ENCODE data around the gene DBN1. TPM values are rescaled to one million over a fixed set of nuclear protein-coding genes. Genes with fewer than 3 reads are reported as not detected.
"Not testable (repeated sequence)": the region's sequence is repeated elsewhere in the genome, so short reads cannot be mapped to it uniquely, and the experiment has no call there.

Gene DBN1
- total RNA-seq, 1 experiment from 2014 or later: 343 TPM

DNA sequence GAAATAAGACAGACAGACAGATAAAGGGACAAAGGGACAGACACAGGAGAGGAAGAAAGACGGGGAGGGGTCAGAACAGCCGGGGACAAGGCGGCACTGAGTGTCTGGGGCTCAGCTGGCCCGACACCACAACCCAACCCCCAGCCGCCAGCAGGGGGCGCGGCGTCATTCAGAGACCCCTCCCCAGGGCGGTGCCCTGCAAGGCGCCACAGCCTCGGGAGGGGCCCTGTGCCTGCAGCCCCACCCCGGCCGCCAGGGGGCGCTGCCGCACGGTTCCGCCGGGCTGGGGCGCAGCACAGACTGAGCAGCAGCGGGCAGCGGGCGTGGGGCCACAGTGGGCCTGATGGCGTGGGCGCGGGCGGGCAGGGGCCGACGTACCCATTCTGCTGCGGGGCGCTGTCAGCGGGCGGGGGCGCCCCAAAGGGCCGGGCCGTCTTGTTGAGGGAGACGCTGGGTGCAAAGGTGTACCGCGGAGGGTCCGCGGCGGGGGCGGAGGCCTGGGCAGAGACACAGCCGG is 18.1 kb upstream of the DBN1 start:
- no peak for DNase-seq (ENCODE audit: low spot score)

DNA sequence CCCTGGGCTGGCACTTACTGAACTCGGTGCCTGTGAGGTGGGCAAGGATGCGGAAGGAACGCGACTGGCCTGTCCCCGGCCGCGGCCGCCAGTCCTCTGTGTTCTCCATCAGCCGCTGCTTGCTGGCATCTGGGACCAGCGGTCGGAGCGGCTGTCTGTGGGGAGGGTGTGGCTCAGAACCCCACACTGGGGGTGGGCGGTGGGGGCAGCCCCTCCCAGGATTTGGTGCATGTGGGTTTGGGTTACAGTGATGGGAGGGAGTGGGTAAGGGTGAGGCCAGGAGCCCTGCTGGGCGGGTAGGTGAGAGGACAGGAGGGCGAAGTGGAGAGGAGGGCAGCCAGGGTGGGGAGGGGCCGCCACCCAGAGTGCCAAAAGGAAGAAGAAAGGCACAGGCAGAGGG is 17.6 kb upstream of the DBN1 start:
- no peak for DNase-seq (ENCODE audit: low spot score)

DNA sequence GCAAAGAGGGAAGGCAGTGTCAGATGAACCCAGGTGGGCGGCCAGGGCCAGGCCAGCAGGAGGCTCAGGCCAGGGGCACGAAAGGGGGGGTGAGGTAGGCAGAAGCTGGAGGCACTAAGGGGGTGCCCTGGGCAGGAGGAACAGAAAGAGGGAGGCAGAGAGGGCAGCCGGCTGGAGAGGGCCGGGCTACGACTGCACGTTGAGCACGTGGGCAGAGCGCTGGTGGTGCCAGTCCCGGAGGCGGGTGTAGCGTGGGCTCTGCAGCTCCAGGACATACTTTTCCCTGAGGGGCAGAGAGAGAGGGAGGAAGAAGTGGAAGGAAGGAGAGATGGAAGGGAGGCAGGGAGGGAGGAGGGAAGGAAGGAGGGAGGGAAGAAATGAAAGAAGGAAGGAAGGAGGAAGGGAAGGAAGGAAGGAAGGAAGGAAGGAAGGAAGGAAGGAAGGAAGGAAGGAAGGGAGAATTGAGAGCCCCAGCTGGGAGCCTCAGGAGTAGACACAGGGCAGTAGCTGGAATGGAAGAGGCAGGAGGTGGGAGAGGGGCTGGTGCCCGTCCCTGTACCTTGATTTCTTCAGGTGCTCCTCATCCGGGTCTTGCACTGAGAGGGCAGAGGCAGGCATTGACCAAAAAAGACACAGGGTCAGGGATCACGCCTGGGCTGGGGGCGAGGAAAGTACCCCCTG is 17.0 kb upstream of the DBN1 start:
- no peak for DNase-seq (ENCODE audit: low spot score)

DNA sequence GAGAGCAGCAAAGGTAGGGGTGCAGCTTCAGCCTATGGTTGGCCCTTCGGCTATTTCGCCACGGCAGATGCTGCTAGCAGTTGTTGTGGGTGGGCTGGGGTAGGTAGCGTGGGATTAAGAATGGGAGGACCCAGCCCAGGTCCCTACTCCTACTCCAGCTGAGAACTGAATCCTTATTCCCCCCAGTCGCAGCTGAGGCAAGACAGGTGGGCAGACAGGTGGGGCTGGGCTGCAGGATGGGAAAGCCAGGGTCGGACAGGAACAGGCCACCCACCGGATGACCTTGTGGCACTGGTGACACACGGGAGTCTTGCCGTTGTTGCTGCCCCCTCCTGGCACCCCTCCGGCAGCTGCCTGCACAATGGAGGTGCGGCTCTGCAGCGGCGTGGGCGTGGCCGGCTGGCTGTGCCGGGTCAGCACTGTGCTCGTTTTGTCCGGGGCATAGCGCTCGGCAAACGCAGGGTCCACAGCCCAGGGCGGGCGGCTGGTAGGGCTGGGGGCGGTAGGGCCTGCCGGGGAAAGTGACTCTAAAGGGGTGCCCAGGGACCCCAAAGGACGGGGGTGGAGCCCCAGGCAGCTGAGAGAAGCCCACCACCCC is 15.8 kb upstream of the DBN1 start:
- DNase-seq (ENCODE audit: low spot score): no peak

DNA sequence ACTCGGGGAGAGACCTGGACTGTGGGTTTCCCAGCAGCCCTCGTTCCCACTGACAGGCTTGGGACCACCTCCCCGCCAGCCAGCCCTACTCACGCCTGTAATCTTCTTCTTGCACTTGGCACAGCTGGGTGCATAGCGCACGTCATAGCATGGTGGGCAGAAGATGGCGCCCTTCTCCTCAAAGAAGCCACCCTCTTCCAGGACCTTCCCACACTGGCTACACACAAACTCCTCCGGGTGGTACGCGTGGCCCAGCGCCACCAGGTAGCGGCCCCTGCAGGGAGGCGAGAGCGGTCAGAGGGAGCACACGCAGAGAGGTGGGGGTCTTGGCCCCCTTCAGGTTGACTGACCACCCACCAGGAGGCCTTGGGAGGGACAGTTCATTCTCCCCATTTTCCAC is 14.5 kb upstream of the DBN1 start:
- DNase-seq (ENCODE audit: low spot score): no peak

DNA sequence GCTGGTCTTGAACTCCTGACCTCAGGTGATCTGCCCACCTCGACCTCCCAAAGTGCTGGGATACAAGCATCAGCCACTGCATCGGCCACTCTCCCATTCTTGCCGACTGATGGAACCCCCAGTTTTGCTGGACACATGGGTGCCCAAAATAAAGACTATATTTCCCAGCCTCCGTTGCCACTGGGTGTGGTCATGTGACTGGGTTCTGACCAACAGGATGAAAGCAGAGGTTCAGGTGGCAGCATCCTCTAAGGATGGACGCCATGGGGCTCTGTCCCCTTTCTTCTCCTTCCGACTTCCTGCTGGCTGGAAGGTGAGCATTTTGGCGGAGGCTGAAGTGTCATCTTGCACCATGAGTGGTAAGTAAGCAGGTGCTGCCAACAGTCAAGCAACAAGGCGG is 13.7 kb upstream of the DBN1 start:
- no peak for DNase-seq (ENCODE audit: low spot score)

DNA sequence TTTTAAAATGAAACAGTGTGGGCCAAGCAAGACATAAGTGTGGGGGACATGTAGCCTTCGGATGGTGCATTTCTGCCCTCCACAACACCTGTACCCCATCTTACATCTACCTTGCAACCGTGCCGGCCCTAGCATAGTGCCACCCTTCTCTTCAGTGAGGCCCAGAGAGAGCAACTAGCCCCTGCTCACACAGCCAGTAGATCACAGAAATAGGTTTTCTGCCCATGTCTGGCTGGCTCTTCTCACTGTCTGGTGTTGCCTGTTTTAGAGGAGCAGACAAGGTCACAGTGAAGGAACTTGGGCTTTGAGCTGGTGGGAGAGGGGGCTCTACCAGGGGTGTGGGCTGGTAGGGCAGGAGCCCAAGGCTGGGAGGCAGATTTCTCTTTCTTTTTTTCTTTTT is 12.8 kb upstream of the DBN1 start:
- DNase-seq (ENCODE audit: low spot score): no peak

DNA sequence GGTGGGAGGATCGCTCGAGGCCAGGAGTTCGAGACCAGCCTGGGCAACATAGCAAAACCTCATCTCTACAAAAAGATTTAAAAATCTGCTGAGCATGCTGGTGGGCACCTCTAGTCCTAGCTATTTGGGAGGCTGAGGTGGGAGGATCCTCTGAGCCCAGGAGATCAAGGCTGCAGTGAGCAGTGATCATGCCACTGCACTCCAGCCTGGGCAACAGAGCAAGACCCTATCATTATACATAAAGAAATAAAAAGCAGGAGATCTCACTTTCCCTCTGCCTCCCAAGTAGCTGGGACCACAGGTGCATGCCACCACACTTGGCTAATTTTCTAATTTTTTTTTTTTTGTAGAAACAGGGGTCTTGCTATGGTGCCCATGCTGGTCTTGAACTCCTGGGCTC is 12.3 kb upstream of the DBN1 start:
- DNase-seq (ENCODE audit: low spot score): not testable (repeated sequence)

DNA sequence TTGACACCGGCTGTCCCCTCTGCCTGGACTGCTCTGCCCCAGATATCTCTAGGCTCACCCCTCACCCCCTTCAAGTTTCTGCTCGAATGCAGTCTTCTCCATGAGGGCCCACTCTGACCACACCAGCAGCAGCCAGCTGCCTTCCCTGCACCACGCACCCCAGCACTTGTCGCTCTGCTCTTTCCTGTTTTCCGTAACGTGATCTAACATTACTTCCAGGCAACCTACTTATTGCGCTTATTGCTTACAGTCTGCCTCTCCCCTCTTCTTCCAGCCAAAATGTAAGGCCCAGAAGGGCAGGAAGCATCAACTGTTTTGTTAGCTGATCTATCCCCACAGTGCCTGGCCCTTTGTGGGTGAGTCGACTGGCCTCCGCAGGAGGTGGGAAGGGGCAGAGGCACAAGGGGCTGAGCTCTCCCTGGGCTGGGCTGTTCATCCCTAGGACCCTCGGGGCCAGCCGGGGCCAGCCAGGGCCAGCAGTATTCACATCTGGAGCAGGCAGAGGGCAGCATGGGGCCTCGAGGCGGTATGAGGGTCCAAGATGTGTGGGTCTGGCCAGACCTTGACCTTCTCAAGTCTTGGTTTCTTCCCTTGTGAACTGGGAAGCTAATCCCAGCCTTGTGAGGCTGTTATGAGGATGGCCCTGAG is 11.6 kb upstream of the DBN1 start:
- no peak for DNase-seq (ENCODE audit: low spot score)

DNA sequence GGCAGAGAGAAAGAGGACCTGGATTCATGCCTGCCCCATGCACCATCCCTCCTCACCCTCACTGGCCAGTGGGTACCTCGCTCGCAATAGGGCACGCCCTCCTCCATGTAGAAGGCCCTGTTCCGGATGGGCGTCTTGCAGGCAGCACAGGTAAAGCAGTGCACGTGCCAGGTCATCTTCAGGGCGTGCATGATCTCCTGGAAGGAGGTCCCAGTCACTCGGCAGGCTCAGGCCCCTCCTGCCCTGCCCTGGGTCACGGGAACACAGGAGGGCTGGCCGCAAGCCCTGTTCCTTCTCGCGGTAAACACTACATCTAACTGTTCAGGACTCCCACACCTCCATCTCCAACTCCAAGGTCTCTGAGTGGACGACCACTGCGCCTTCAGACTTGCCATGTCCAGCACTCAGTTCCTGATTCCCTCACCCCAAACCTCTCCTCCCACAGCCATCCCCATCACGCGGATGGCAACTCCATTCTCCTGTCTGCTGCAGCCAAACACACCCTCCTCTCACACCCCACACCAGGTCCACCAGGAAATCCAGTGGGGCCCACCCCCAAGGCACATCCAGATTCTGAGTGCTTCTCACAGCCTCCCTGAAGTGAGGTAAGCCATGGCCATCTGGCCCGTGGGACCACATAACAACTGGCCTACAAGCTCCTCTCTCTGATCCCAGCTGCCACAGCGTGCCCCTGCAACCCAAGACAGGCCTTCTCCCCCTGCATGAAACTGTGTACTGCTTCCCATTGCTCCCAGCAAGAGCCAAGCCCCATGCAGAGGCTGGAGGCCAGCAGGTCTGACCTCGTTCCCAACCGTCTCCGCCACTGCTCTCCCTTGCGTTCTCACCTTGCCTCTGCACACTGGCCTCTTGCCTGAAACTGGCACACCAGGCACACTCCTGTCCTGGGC is 10.8 kb upstream of the DBN1 start:
- no peak for DNase-seq (ENCODE audit: low spot score)

DNA sequence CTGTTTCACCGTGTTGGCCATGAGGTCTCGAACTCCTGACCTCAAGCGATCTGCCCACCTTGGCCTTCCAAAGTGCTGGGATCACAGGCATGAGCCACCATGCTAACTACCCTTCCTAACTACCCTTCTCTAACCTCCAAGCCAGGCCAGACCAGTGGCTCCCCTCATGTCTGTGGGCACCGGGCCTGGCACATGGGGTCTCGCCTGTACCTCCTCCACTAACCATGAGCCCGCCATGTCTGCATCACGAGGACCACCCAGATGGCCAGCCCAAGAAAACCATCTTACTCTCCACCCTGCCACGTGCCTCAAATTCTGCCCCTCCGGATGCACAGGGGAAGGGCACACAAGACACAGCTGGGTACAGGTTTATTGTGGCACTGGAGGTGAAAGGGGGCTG is 9.6 kb upstream of the DBN1 start:
- no peak for DNase-seq (ENCODE audit: low spot score)

DNA sequence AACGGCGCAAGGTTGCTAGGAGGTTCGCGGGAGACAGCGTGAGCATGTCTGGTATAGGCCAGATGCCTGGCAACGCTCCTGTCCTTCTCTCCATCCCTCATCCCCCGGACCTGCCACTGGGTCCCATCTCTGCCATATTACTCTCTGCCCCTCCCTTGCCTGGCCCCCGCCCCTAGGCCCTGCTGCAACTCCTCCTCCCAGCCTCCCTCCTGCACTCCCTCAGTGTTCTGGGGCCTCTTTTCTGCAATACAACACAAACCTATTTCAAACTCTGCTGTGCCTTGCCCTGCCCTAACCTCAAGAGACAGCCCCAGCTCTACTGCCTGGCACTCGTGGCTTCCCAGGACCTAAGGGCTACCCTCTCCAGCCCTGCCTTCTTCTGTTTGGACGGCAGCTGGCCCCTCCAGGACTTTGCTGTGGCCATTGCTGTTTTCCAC is 8.9 kb upstream of the DBN1 start:
- no peak for DNase-seq (ENCODE audit: low spot score)

DNA sequence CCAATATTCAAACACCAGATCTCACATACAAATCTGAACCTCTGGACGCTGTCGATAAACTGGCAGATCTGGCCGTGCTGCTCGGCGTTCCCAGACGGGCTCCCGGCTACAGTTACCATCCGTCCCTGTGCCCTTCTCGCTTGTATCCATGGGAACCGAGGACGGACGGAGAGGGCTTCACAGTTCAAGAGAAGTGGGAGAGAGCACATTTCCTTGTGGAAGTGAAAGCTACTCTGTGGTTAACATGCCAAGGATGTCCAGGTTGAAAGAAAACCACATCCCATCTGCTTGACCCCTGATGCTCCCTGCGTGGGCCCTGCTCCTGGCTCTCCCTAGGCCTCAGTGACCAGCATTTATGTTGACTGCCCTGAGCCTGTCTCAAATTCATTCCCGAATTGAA is 6.3 kb upstream of the DBN1 start:
- peak; percentile 49 for DNase-seq (ENCODE audit: low spot score)

DNA sequence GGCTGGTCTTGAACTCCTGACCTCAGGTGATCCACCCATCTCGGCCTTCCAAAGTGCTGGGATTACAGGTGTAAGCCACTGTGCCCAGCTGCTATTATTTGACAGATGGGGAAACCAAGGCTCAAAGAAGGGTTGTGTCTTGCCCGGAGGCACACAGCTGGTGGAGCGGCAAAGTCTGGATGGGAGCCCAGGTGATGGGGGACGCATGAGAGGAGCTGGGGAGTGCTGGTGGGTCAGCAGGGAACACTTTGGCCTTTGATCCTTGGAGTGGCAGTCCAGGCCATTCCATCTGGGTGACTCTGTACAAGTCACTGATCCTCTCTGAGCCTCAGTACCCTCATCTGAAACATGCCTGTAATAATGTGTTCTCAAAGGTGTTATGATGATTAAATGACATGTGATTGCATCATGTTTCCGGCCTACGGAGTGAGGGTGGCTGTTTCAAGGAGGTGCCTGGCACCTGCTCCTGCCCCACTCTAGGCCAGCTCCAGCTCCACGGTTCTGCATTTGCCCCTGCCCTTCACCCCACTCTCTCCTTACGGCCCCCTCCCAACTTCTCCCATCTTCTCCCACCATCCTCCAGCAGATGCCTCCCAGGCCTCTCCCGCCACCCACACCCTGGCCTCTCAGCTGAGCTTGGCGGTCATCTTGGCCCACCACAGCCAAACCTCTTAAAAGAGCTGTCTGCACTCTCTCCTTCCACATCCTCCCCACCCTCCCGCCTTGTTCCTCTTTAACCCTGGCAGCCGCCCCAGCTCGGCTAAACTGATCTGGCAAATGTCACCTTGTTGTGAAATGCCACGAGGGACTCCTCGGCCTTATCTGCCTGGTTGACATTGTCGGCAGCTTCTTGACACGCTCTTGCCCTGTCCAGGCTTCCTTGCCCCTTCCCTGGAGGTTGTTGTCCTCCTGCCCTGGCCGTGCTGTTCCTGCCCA is 5.5 kb upstream of the DBN1 start:
- DNase-seq (ENCODE audit: low spot score): no peak

DNA sequence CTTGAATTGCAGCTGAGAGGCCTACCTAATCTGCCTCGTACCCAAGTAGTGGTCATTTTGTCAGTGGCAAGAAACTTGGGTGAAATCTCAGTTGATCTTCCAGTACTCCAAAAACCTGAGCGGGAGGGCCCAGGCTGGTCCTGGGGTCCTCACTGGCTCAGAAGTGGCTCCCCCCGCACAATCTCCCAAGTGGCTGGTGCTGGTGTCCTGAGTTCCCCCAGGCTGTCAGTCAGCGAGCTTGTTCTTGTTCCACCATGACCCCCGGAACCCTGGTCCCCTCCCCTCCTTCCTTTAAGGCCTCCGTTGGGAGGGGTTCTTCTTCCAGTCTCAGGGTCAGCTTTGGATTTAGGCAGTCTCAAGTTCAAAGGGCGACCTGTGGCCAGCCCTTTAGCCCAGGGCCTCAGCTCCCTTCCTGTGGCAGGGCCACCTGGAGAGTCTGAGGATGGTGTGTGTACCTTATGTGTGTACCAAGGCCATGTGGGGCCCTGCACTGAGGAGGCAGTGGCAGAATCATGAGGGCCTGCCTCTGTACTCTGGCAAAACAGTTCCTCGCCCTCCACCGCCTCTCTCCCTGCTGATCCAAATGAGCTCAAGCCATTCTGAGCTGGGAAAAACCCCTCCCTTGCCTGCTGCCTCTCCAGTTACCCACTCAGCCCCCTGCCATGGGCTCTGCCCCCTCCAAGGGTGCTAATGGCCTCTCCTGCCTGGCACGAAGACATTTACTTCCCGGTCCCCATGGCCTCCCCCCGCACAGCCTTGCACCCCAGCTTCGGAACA is 4.5 kb upstream of the DBN1 start:
- no peak for DNase-seq (ENCODE audit: low spot score)

DNA sequence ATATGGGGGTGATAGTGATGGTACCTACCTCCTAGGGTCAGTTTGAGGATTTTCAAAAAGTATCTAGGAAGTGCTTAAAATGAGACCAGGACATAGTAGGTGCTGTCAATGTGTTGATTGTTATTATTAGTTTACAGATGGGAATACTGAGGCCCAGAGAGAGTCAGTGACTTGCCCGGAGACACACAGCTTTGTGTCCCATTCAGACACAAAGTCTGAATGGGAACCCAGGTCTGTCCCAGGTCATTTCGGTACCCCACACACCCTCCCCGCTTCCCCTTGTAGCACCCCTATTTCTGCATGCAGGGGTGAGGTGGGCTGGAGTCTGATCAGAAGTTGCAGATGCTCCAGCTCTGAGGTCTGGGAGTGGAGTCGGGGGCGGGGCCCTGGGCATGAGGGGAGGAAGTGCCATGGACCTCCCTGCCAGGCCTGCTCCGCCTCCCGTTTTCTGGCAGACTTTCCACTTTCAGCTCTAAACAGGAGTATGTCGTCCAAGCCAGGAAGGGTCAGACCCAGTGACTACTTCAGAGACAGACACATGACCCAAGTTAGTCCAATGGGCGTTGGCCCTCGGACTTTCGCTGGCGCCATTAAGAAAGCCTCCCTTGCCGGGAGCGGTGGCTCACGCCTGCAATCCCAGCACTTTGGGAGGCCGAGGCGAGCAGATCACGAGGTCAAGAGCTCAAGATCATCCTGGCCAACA is 3.2 kb upstream of the DBN1 start:
- peak; percentile 61 for DNase-seq (ENCODE audit: low spot score)

DNA sequence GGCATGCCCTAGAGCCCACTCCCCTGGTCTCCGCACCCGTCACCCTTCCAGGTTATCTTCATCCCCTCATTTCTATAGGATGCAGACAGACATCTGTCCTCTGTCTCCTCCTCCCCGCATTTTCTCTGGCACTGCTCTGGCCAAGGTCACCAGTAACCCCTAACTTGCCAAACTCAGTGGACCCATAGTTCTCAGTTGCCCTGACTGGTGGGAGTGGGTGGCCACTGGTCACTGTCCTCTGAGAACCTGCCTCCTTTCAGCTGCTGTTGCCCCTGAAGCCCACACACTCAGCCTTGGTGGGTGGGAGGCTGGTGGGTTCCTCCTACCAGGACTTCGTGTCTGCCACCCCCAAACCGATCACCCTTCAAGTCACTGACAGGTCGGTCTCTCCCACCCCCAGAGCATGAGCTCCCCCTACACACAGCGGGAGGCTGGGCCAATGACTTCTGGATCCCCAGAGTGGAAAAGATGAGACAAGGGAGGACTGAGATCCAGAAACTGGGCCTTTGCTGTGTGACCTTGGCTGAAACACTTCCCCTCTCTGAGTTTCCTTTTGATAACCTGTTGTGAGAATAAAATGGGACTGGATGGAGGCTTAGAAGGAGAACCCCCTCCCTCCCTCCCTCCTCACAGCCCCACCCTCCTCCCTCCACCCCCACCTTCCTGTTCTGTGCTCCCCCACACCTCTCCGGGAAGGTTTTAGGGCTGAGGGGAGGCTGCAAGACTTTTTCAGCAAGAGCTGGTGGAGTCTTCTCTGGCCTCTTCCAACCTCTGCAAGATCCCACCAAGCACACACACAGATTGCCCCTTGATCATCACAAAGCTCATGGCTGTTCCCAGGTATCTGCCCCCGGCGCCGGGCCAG is 2.4 kb upstream of the DBN1 start:
- no peak for DNase-seq (ENCODE audit: low spot score)

DNA sequence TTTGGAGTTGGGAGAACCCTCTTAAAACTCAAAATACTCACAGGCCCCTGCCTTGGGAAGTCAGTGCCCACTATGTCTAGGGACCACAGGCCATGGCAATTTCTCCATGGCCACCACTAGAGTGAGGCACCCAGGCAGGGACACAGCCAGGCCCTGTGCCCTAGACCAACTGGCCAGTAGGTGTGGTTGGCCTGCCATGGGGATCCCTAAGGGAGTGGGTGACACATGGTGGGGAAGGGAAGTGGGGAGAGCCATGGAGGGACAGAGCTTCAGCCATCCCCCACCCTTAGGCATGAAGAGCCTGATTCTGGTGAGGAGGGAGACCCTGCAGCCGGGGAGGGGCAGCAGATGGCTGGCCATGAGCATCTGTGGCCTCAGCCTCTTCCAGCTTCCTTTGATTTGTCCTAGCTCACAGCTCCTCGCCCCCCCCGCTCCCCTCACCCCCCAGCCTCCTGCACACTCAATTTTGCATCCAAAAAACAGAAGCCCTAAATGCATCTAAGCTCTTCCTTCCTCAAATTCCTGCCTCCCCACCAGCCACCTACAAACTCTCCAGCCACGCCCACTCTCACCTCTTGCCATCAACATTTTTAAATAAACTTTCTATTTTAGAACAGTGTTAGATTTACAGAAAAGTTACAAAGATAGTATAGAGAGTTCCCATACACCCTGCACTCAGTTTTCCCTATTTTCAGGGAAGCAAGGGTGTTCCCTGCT is 1.6 kb upstream of the DBN1 start:
- no peak for DNase-seq (ENCODE audit: low spot score)

Measured in A172 (cell line).